Stimulated activated CD4-positive, alpha-beta T cell treated with anti-CD3 and anti-CD28 coated beads, Interleukin-15, amount 100 ng/mL, for 1 hour (primary cell): ENCODE results near the gene CHST13.

Source experiments
- DNase-seq, 2 donors: peaks; one replicate each; pipeline ENCODE4 v3.0.0-alpha.2; 2020; ENCODE audit warnings: low read depth in 1 of 2, low spot score in 1 of 2

The CHST13 gene

GRCh38 chr3:126508564-126508964 is 15.4 kb upstream of the CHST13 start:
- DNase-seq: no peak

GRCh38 chr3:126509597-126510307 is 14.2 kb upstream of the CHST13 start:
- DNase-seq: no peak

- no peak for DNase-seq
Observed at GRCh38 chr3:126510308-126510910, 13.5 kb upstream of the CHST13 start.

GRCh38 chr3:126511291-126511690 is 12.7 kb upstream of the CHST13 start:
- DNase-seq: no peak

- DNase-seq: no peak
Observed at GRCh38 chr3:126512026-126512425, 11.9 kb upstream of the CHST13 start.

- DNase-seq: no peak
Observed at GRCh38 chr3:126512916-126513650, 10.9 kb upstream of the CHST13 start.

GRCh38 chr3:126514161-126514560 is 9.8 kb upstream of the CHST13 start:
- DNase-seq: no peak

- no peak for DNase-seq
Observed at GRCh38 chr3:126515066-126515706, 8.8 kb upstream of the CHST13 start.

- DNase-seq: no peak
Observed at GRCh38 chr3:126516152-126516935, 7.6 kb upstream of the CHST13 start.

- DNase-seq: no peak
Observed at GRCh38 chr3:126516936-126517290, 7.0 kb upstream of the CHST13 start.

- no peak for DNase-seq
Observed at GRCh38 chr3:126517291-126517951, 6.5 kb upstream of the CHST13 start, which contains the start of gene UROC1. Gene UROC1, minus strand, starts transcription at chr3:126517773. Its CDS starts 54 bp downstream, at chr3:126517719.

GRCh38 chr3:126517986-126518778 is 5.8 kb upstream of the CHST13 start:
- no peak for DNase-seq

GRCh38 chr3:126518779-126519177 is 5.2 kb upstream of the CHST13 start:
- DNase-seq: no peak

GRCh38 chr3:126519506-126520455 is 4.2 kb upstream of the CHST13 start:
- DNase-seq: no peak

- no peak for DNase-seq
Observed at GRCh38 chr3:126521122-126521891, 2.6 kb upstream of the CHST13 start.

- DNase-seq: no peak
Observed at GRCh38 chr3:126522363-126522788, 1.6 kb upstream of the CHST13 start.

- no peak for DNase-seq
Observed at GRCh38 chr3:126524429-126524988, 554 bp downstream of the CHST13 start.
